Left lobe of liver (tissue), 2 donors: ENCODE results near the gene NINJ2. TPM values are rescaled to one million over a fixed set of nuclear protein-coding genes. Genes with fewer than 3 reads are reported as not detected.
"Not testable (repeated sequence)": the region's sequence is repeated elsewhere in the genome, so short reads cannot be mapped to it uniquely, and the experiment has no call there.

Experiments
- ATAC-seq: fragments of 200-7000 bp; cut with Tn5 transposase; one replicate; pipeline ENCODE4 v1.9.1; 2020; ENCODE audit warnings: mild to moderate bottlenecking, moderate library complexity
- DNase-seq: peaks from one replicate; pipeline ENCODE4 v3.0.0-alpha.2; 2020; ENCODE audit warnings: low spot score
- total RNA-seq: library from RNA; stranded (reverse); gene quantifications from one replicate; pipeline ENCODE4 v1.2.1, GENCODE V29; 2021
- donor health status: DM: no; HTN: no; CAD: no; lungs with moderate emphysema.
- donor health status: DM: no; HTN: yes; CAD: no.

The NINJ2 gene
- total RNA-seq, 1 donor from 2014 or later, result 16.1 TPM

DNA sequence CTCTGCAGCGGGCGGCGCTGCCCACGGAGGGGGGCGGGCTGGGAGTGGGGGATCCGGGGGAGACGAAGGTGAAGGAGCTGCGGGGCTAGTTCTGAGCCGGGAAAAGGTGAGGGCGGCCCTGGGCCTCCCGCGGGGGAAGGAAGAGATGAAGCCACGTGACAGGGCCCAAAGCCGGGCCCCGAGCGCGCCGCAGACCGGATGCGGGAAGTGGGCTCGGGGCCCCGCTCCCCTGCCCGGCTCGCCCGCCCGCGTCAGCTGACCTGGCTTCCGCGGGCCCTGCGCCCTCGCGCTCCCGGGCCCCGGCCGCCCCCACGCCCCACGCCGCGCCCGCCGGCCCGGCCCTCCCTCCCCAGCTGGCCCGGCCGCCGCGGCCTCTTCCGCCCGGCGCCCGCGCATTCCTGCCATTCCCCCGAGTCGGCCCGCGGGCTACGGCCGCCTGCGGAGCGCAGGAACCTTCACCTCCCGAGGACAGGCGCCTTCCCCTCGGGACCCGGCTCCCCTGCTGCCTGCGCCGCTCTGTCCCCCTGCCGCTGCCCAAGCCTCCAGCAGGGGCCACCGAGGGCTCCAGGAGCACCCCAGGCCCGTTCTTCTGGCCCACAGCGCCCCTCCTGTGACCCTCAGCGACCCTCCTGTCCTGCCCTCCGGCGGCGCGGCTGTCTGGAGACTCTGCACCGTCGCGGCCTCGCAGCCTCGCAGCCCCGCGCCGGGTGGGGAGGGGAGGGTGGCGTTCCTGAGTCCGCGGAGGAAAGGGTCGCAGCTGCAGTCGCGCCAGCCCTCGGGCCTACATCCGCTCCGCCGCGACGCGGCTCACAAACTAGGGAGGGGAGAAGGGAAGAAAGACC, 20.4 kb downstream of the NINJ2 start:
- ATAC-seq, result peak; percentile 74
- peak; percentile 85 for DNase-seq

DNA sequence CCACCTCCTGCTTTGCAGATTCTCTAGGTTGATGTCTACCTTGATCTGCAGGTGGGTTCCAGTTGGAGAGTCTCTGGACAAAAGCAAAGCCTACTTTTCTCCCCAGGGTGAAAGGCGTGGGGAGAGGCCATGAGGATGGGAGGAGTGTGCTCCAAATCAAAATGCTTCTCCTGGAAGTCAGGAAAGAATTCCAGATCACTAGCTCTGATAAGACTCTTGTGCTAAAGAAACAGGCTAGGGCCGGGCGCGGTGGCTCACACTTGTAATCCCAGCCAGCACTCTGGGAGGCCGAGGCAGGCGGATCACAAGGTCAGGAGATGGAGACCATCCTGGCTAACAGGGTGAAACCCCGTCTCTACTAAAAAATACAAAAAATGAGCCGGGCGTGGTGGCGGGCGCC, 21.9 kb downstream of the NINJ2 start:
- not testable (repeated sequence) for ATAC-seq, DNase-seq

DNA sequence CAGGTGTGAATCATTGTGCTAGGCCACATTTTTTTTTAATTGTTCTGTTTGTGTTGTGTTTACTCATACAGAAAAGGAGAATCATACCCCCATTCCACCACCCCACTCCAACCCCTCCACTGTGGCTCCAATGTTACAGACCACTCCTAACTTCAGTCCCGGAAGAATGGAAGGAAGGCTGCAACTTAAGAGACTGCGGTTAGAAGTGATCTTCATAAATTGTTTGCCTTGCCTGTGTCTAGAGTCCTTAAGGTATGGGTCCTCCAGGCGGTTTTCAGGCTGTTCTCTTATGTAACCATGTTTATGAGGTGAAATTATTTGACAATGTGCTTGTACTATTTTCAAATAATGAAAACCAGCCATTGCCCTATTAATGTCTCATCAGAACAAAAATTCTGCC, 22.5 kb downstream of the NINJ2 start:
- ATAC-seq, result no peak
- no peak for DNase-seq

DNA sequence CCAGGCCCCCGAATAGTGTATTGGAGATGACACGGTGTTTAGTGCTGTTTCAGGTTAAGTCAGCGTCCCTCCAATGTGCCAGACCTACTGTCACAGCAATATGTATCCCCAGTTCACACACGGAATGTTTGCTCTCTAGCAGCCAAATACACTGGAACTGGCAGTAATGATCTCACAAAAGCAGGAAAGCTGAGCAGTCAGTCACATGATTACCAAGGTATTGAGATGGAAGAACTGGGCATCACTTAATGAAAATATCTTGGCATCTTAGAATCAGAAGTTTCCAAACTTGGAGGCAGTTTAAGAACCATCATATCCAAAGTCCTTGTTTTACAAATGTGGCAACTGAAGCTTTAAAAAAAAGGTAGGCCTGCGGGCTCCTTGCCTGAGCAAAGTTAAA, 23.3 kb downstream of the NINJ2 start:
- no peak for DNase-seq
- ATAC-seq, result no peak

DNA sequence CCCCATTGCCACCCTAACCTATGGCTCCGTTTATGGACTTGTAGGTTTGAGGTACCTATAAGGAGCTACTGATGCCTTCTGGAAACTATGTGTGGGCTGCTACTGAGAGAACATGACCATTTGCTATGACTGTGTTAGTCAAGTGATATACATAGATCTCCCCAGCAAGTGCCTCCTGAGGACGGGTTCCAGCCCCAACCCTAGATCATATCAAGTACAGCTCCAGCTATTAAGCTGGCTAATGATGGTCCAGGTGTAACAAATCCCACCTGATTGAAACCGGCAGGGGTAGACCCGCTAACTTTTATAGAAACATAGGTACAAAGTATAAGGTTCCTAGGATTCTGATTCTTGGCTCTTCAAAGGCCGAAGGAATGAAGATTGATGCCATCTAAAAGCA, 23.7 kb downstream of the NINJ2 start:
- DNase-seq (no peak), ATAC-seq (no peak)

DNA sequence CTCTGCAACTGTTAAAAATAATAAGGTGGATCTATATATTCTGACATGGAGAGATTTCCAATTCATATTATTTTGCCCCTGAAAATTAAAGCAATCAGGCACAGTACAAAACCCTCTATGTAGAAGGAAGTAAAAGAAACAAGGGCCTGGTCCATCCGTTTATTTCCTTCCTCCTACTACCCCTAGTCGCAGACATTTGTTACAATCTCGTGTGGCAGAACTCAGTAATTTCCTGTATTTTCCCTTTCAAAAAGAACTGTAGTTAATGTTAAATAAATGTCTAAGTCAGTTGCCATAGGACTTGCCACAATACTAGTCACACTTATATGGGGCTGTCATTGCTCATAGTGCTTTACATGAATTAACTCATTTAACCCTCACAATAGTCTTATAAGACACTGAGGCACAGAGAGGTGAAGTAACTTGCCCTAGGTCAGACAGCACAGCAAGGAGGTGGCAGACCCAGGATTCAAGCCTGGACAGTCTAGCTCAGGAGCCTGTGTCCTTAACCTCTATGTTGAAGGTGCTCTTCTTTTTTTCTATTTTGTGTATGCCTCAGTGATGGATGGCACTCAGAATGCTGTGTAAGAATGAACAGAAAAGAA, 24.2 kb downstream of the NINJ2 start:
- DNase-seq (no peak), ATAC-seq (no peak)

DNA sequence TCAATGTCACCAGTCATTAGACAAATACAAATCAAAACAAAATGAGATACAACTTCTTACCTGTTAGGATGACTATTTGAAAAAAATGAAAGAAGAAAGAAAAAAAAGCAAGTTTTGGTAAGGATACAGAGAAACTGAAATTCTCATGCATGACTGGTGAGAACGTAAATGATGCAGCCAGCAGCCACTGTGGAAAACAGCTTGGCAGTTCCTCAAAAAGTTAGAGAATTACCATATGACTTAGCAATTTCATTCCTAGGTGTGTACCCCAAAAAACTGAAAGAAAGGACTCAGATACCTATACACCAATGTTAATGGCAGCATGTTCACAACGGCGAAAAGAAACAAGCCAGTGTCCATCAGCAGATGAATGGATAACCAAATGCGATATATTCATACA, 26.6 kb downstream of the NINJ2 start:
- no peak for ATAC-seq
- no peak for DNase-seq

DNA sequence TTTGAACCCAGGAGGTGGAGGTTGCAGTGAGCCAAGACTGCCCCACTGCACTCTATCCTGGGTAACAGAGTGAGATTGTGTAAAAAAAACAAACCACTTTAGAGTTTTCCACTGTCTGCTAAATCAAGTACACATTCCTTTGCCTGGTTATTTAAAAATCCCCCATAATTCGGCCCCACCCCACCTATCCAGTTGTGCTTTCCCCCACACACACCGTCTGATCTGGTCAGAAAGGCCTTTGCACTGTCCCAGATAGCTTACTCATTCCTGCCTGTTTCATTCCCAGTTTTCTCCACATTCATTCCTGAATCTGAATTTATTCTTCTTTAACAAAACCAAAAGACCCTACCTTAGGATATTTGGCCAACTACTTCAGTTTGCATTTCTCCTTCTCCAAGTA, 29.5 kb downstream of the NINJ2 start:
- DNase-seq (no peak), ATAC-seq (peak; percentile 38)

DNA sequence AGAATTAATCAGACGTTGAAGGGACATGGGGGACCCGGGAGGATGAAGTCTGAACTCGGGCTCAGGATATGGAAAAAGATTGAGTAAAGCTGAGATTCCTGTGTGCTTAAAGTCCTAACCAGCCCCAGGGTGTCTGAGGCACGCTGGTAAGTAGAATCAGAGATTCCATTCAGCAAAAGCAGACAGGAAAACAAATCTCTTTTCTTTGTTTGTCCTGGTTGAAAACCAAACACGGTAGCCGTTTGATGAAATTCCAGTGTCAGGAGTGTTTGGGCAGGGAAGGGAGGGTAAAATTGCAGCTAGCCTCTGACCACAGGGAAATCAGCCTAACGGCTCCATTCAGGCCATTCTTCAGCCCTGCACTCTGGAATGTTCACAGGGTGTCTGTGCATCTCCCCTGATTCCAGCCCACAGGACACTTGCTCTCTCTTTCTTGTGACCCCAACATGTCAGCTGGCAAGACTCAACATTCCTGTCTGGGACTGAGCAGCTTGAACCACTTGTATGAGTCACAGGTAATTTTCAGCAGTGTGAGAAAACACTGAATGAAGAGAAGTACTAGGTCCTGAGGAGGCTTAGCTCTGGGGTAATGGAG, 31.0 kb downstream of the NINJ2 start:
- peak; percentile 84 for ATAC-seq

DNA sequence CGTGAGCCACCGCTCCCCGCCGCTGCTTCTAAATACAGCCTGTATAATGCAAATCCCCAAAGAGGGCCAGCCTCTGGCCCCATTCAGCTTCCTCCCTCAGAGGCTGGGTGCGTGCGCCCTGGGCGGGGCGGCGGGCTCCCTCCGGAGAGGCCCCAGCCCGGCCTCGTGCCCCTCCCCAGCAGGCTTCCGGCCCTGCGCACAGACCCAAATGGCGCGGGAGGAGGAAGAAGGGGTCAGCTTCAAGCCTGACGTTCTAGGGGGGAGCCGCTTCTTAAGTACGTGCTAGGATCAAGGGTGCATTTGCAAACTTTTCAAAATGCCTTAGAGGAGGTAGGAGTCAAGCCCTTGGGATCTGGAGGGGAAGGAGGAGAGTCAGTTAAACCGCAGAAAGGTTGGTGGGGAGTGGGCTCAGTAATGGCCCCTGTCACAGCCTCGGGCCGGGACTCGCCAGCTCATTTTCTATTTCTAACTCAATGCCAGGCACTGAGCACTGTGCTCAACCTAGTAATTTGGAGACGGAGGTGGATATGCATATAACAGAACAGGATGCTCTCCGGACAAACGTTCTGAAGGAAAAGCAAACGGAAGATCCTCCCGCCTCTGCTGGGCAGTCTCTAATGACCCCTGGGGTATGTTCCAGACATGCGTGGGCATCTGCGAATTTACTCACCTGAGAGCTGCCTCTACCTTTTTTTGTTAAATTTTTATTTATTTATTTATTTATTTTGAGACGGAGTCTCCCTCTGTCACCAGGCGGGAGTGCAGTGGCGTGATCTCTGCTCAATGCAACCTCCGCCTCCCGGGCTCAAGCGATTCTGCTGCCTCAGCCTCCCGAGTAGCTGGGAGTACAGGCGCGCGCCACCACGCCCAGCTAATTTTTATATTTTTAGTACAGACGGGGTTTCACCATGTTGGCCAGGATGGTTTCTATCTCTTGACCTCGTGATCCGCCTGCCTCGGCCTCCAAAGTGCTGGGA, 32.3 kb downstream of the NINJ2 start:
- DNase-seq, result no peak
- no peak for ATAC-seq

More for the DNA sequence above, 31.0 kb downstream of the NINJ2 start:
- peak; percentile 71 for DNase-seq

DNA sequence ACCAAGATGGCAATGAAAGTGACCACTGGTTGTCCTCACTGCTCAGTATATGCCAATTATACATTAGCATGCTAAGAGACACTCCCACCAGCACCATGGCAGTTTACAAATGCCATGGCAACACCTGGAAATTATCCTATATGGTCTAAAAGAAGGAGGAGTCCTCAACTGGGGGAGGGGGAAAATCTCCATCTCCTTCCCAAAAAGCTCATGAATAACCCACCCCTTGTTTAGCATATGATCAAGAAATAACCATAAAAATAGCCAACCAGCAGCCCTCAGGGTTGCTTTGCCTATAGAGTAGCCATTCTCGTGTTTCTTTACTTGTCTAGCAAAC, 34.5 kb downstream of the NINJ2 start:
- not testable (repeated sequence) for ATAC-seq, DNase-seq

DNA sequence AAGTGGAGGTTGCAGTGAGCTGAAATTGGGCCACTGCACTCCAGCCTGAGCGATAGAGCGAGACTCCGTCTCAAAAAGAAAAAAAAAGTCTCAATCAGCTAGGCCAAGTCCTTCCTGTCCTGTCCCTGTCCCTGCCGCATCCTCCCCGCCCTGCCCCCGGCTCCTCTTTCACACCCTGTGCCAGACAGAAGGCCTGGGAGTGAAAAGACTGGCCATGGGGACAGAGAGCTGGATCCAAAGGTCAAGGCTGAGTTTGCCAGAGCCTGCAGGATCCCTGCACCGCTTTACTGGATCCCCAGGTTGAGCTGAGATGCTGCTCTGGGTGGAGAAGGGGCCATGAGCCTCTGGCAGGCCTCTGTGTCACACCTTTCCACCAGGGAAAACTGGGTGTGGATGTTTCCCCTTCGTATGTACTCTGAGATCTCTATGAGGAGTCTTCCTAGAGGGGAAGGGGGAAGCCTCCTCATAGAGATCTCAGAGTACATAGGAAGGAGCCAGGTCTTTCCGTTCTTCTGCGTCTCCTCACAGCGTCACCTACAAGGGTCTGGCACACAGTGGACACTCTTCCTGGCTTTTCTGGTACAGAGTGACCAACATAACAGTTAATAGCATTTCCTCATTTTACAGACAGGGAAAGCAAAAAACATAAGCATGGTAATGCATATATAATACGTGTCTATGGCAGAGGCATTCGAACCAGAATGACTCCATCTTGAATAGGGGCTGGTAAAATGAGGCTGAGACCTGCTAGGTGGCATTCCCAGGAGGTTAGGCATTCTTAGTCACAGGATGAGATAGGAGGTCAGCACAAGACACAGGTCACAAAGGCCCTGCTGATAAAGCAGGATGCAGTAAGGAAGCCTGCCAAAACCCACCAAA, 35.1 kb downstream of the NINJ2 start:
- ATAC-seq (peak; percentile 73), DNase-seq (peak; percentile 76)

DNA sequence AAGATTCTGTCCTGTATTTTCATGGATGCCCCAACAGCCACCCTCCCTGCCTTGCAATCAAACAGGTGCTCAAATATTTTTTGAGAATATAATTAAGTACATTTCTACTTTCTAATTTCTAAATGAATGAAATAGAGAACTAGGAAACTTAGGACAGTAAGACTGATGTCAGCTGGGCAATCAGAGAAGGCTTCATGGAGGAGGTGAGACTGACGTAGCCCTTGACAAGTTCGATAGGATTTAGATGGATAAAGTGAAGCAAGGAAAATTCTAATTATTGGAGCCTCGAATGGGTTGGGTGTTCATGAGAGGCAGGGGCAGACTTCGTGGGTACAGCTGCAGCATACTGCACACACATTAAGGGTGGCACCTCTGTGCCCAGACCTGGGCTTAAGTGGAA, 36.0 kb downstream of the NINJ2 start:
- ATAC-seq (no peak), DNase-seq (no peak)

DNA sequence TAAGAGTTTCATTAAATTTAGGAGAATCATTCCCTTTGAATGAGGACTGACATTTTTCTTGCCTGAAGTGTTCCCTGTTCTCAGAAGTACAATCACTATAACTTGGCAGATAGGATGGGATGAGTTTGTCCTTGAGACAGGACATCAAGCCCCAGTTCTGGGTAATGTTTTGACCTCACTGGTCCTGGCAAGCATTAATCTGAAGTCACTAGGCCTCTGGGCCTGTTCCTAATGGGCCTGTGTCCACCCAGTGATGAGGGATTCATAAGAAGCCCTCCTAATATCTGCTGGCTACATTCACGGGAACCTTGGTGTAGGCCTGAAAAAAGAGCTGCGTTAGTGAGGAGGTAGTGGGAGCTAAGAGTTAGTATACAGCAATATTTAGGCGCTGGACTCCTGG, 37.2 kb downstream of the NINJ2 start:
- no peak for ATAC-seq
- DNase-seq, result no peak

DNA sequence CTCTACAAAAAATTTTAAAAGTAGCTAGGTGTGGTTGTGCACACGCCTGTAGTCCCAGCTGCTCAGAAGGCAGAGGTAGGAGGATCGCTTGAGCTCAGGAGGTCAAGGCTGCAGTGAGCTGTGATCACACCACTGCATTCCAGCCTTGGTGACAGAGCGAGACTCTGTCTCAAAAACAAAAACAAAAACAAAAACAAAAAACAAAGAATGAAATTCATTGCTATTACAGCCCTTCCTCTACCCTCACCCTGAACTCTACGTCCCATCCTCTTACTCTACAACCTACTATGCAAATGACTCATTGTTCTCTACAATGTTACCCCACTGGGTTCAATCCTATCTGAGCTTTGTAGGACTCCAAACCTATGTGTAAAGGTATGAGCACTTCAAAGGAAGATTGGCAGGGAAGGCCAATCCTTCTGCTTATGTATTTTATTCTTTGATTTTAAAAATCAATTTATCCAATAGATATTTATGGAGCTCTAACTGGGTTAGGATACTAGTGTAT, 39.3 kb downstream of the NINJ2 start:
- DNase-seq, result no peak
- ATAC-seq, result no peak

DNA sequence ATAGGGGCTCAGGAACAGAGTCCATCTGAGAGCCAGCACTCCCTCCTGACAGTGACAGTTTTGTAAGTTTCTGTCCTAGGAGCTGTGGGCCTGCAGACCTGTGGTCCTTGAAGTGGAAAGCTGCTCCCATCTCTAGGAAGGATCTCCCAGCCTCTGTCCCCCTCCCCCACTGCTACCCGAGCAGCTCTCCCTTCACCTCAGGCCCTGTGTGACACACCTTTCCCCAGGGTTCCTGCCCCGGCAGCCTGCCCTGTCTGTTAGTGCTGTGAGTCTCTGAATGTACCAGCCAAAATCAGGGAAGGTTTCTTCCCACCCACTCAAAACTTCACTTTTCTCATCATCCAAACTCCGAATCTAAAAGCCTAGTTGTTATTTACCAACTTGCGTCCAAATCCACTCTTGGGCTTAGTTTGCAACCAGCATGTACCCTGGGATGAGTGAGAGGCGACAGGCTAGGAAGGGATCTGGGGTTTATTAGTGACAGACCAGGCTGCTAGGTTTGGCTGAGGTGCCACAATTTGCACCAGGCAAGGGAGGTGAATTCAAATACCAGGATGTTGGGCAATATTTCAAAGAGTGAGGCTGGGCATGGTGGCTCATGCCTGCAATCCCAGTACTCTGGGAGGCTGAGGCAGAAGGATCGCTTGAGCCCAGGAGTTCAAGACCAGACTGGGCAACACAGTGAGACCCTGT, 39.9 kb downstream of the NINJ2 start:
- ATAC-seq (peak; percentile 33), DNase-seq (no peak)

DNA sequence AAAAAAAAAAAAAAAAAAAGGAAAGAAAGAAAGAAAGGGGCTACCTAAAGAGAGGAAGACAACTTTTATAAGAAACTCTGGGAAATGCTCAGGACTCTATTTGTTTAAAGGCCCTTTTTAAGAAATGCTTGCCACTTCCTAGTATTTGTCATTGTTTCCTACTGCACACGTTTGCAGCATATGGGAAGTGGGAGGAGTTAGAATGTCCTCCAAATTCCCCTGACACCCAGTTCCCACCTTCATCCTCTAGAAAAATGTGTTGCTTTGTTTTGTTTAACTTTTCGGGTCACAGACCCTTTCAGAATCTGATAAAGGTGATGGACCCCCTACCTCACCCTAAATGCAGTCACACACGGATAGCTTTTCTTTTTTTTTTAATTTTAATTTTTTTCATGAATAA, 40.8 kb downstream of the NINJ2 start:
- no peak for ATAC-seq
- no peak for DNase-seq

DNA sequence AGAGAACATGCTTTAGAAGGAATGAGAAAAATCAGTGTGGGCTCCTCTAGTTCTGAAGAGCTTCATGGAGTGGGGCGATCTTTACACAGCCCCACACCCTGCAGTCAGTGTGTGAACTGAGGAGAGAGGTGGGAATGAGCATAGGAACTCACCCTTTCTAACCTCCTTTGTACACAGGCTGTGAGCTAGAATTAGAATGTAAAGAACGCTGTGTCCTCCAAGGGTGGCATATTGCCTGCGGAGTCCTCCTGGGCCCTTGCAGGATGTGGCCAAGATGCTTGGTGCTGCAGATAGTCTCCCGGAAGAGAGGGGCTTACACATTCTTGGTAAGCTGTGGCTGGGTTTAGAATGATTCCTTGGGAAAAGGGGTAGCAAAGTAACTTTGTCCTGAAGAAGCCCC, 43.9 kb downstream of the NINJ2 start:
- ATAC-seq (no peak), DNase-seq (no peak)

DNA sequence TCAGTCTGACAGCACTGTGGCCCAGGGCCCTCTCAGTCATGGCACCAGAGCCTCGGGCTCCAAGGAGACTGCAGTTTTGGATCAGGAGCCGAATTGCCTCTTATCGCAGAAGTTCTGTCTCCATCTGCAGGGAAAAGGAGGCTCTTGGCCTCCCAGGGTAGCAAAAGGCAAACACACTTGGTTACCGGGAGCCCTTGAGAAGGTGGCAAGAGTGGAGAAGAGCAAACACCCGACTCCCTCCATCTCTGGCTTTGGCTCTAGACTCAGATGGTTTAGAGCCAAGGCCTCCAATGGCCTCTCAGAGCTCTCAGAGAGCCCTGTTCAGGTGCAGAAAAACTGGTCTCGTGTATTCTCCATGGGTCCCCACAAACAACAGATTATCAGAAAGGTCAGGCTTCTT, 44.6 kb downstream of the NINJ2 start:
- DNase-seq (no peak), ATAC-seq (no peak)
